Measurements from ENCODE around the gene STXBP5. TPM values are rescaled to one million over a fixed set of nuclear protein-coding genes. Genes with fewer than 3 reads are reported as not detected.

The STXBP5 gene
- total and polyA plus RNA-seq, 2 experiments from 2014 or later: 11.1 to 30.3 TPM

- Histone ChIP-seq H3K4me1 (ENCODE audit: insufficient read depth) (no peaks in the 10 kb centered on the region), H3K4me3 (no peak overlapping the region), H3K36me3 (replicated peaks; ENCODE audit: insufficient read depth, low read depth) (no peaks in the 10 kb centered on the region), H4K20me1 (ENCODE audit: insufficient read depth, poor library complexity, severe bottlenecking) (no peaks in the 10 kb centered on the region), H3K9me2 (replicated peaks; ENCODE audit: insufficient read depth) (no peaks in the 10 kb centered on the region), H3K4me2 (no peak overlapping the region), H3K27ac (no peak overlapping the region), H3K9me3 (ENCODE audit: low read depth) (no peaks in the 10 kb centered on the region), H3K79me2 (no peaks in the 10 kb centered on the region), H3K27me3 (no peaks in the 10 kb centered on the region), H2AFZ (no peak overlapping the region)
- TF ChIP-seq EZH2phosphoT487 (IDR thresholded peaks at IDR 0.05; ENCODE audit: low read depth, severe bottlenecking, unreplicated experiment): no peak
- no peak for TF ChIP-seq EZH2 (IDR thresholded peaks at IDR 0.05; ENCODE audit: borderline replicate concordance)
- TF ChIP-seq, protein P1, sequence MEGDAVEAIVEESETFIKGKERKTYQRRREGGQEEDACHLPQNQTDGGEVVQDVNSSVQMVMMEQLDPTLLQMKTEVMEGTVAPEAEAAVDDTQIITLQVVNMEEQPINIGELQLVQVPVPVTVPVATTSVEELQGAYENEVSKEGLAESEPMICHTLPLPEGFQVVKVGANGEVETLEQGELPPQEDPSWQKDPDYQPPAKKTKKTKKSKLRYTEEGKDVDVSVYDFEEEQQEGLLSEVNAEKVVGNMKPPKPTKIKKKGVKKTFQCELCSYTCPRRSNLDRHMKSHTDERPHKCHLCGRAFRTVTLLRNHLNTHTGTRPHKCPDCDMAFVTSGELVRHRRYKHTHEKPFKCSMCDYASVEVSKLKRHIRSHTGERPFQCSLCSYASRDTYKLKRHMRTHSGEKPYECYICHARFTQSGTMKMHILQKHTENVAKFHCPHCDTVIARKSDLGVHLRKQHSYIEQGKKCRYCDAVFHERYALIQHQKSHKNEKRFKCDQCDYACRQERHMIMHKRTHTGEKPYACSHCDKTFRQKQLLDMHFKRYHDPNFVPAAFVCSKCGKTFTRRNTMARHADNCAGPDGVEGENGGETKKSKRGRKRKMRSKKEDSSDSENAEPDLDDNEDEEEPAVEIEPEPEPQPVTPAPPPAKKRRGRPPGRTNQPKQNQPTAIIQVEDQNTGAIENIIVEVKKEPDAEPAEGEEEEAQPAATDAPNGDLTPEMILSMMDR (IDR thresholded peaks at IDR 0.05; ENCODE audit: poor library complexity): no peak
- no peak for DNase-seq (ENCODE audit: low spot score)
- WGBS (ENCODE audit: low lambda C conversion rate, missing lambda C conversion rate): 96% methylated on average over 5 of the region's 5 CpGs
Measured at GRCh38 chr6:147238906-147239305, 34.7 kb downstream of the STXBP5 start.

GRCh38 chr6:147244832-147245231, 40.6 kb downstream of the STXBP5 start:
- no peaks in the 10 kb centered on the region for H4K20me1 ChIP-seq (ENCODE audit: insufficient read depth, poor library complexity, severe bottlenecking)
- 86% methylated on average over 4 of the region's 4 CpGs for WGBS (ENCODE audit: low lambda C conversion rate, missing lambda C conversion rate)
- no peaks in the 10 kb centered on the region for H3K27me3 ChIP-seq
- H3K9me2 ChIP-seq (replicated peaks; ENCODE audit: insufficient read depth): no peaks in the 10 kb centered on the region
- H3K36me3 ChIP-seq (replicated peaks; ENCODE audit: insufficient read depth, low read depth): no peaks in the 10 kb centered on the region
- H3K4me1 ChIP-seq (ENCODE audit: insufficient read depth): no peaks in the 10 kb centered on the region
- H2AFZ ChIP-seq: no peak overlapping the region
- no peaks in the 10 kb centered on the region for H3K9me3 ChIP-seq (ENCODE audit: low read depth)
- no peak overlapping the region for H3K27ac ChIP-seq
- no peak overlapping the region for H3K4me3 ChIP-seq
- TF ChIP-seq EZH2 (IDR thresholded peaks at IDR 0.05; ENCODE audit: borderline replicate concordance) (no peak), EZH2phosphoT487 (IDR thresholded peaks at IDR 0.05; ENCODE audit: low read depth, severe bottlenecking, unreplicated experiment) (no peak)
- TF ChIP-seq, protein P1 (IDR thresholded peaks at IDR 0.05; ENCODE audit: poor library complexity): no peak
- no peak for DNase-seq (ENCODE audit: low spot score)
- no peaks in the 10 kb centered on the region for H3K79me2 ChIP-seq
- no peak overlapping the region for H3K4me2 ChIP-seq

GRCh38 chr6:147245693-147246092, 41.5 kb downstream of the STXBP5 start:
- no peak for DNase-seq (ENCODE audit: low spot score)
- no peak for TF ChIP-seq EZH2phosphoT487 (IDR thresholded peaks at IDR 0.05; ENCODE audit: low read depth, severe bottlenecking, unreplicated experiment)
- TF ChIP-seq, protein P1 (IDR thresholded peaks at IDR 0.05; ENCODE audit: poor library complexity): no peak
- no peak for TF ChIP-seq EZH2 (IDR thresholded peaks at IDR 0.05; ENCODE audit: borderline replicate concordance)
- H3K9me3 ChIP-seq (ENCODE audit: low read depth): no peaks in the 10 kb centered on the region
- no peaks in the 10 kb centered on the region for H4K20me1 ChIP-seq (ENCODE audit: insufficient read depth, poor library complexity, severe bottlenecking)
- H3K79me2 ChIP-seq: no peaks in the 10 kb centered on the region
- H3K4me3 ChIP-seq: no peak overlapping the region
- H3K4me2 ChIP-seq: no peak overlapping the region
- H3K9me2 ChIP-seq (replicated peaks; ENCODE audit: insufficient read depth): no peaks in the 10 kb centered on the region
- no peaks in the 10 kb centered on the region for H3K4me1 ChIP-seq (ENCODE audit: insufficient read depth)
- no peaks in the 10 kb centered on the region for H3K36me3 ChIP-seq (replicated peaks; ENCODE audit: insufficient read depth, low read depth)
- H3K27ac ChIP-seq: no peak overlapping the region
- no peak overlapping the region for H2AFZ ChIP-seq
- WGBS (ENCODE audit: low lambda C conversion rate, missing lambda C conversion rate): 93% methylated on average over 2 of the region's 2 CpGs
- H3K27me3 ChIP-seq: no peaks in the 10 kb centered on the region

Data from hepatocyte (in vitro differentiated cells).